IMR-90 (cell line): ENCODE measurements around the gene LYRM4.

Experiments
- CEBPB ChIP-seq: IDR thresholded peaks from 2 replicates; pipeline ENCODE4 v1.6.1; 2012; ENCODE audit warnings: low read depth, low read length, improper control_type of control experiment
- POLR2A ChIP-seq: IDR thresholded peaks from 2 replicates; pipeline ENCODE4 v1.6.1; 2012; ENCODE audit warnings: mild to moderate bottlenecking, low read depth, low read length
- TF ChIP-seq, protein P1 (sequence below): conservative IDR thresholded peaks from 2 replicates; pipeline ENCODE4 v1.5.1; 2012; ENCODE audit warnings: mild to moderate bottlenecking, low read depth, low read length, improper control_type of control experiment
- TF ChIP-seq, protein P2 (sequence below): fragments of 150-350 bp; IDR thresholded peaks from 2 replicates; pipeline ENCODE4 v1.6.1; 2016; ENCODE audit warnings: low read depth, mild to moderate bottlenecking, low read length, moderate library complexity, borderline replicate concordance

DNA sequence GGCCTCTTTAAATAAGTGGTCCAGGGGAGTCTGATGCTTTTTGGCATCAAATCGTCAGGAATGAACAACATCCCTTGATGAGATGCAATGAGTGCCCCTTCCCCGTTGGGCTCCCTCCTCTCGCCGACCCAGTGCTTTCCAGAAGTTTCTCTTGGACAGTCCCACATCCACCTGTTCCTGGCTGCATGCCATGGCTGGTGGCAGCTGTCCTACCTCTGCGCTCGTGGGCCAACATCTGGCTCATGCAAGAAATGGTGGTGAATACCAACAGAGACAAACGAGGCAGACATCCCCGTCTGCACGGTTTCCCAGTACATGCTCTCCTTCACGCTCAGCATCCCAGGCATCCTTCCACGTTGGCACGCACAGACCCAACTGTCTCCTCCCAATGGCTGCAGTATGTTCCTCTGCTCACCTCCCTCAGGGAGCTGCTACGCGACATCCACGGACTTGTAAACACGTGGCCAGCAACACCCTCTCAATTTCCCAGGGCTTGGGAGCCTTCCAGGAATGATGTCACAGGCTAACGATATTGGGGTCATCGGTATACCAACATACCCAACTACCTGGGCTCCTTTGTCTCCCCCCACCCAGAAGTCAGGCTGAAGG, 138.1 kb downstream of the LYRM4 start:
- TF ChIP-seq, protein P1, sequence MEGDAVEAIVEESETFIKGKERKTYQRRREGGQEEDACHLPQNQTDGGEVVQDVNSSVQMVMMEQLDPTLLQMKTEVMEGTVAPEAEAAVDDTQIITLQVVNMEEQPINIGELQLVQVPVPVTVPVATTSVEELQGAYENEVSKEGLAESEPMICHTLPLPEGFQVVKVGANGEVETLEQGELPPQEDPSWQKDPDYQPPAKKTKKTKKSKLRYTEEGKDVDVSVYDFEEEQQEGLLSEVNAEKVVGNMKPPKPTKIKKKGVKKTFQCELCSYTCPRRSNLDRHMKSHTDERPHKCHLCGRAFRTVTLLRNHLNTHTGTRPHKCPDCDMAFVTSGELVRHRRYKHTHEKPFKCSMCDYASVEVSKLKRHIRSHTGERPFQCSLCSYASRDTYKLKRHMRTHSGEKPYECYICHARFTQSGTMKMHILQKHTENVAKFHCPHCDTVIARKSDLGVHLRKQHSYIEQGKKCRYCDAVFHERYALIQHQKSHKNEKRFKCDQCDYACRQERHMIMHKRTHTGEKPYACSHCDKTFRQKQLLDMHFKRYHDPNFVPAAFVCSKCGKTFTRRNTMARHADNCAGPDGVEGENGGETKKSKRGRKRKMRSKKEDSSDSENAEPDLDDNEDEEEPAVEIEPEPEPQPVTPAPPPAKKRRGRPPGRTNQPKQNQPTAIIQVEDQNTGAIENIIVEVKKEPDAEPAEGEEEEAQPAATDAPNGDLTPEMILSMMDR = no peak
- TF ChIP-seq, protein P2, sequence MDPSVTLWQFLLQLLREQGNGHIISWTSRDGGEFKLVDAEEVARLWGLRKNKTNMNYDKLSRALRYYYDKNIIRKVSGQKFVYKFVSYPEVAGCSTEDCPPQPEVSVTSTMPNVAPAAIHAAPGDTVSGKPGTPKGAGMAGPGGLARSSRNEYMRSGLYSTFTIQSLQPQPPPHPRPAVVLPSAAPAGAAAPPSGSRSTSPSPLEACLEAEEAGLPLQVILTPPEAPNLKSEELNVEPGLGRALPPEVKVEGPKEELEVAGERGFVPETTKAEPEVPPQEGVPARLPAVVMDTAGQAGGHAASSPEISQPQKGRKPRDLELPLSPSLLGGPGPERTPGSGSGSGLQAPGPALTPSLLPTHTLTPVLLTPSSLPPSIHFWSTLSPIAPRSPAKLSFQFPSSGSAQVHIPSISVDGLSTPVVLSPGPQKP = no peak
- TF ChIP-seq POLR2A (no peak), CEBPB (no peak)
